OCI-LY7 (cell line): ENCODE data around the gene SKA3.

Source experiments
- CTCF ChIP-seq: fragments of 200-600 bp; sonication (generic); conservative IDR thresholded peaks from 2 replicates; pipeline ENCODE4 v1.5.1; 2014; ENCODE audit warnings: mild to moderate bottlenecking, antibody characterized with exemption, low read length, moderate library complexity, mixed read lengths
- EZH2phosphoT487 ChIP-seq: fragments of 200-600 bp; sonication (generic); IDR thresholded peaks from 2 replicates; pipeline ENCODE4 v1.6.1; 2018; ENCODE audit warnings: low read depth, borderline replicate concordance, mild to moderate bottlenecking, mixed run types, antibody characterized with exemption, low read length, moderate library complexity, mixed read lengths

GRCh38 chr13:21137696-21138095 is 38.7 kb downstream of the SKA3 start:
- TF ChIP-seq CTCF, result no peak
- no peak for TF ChIP-seq EZH2phosphoT487
